ENCODE results near the gene ZNF211.

Gene ZNF211

DNA sequence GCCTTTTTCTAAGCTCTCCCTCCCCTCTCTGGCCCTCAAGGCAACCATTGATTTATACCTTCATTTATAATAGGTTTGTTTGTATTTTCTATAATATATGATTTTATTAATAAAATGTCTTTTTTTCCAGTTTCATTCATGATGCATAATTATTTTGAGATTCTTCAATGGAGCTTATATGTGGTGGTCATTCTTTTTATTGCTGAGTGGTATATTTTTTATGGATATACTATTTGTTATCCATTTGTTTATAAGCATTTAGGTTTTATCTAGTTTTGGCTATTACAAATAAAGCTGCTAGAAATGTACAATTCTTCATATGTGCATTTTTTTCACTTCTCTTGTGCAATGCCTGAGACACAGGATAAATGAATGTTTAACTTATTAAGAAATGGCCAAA is 10.8 kb downstream of the ZNF211 start:
- Histone ChIP-seq H3K27me3 (replicated peaks; ENCODE audit: insufficient read depth, low read length) (no peaks in the 10 kb centered on the region), H3F3A (ENCODE audit: insufficient read depth, low read length) (no peaks in the 10 kb centered on the region), H3K36me3 (replicated peaks; ENCODE audit: insufficient read depth, low read length) (peaks cover 6% of the 10 kb centered on the region; the same call in 1 of the 2 replicates), H2AFZ (ENCODE audit: low read length) (no peak overlapping the region), H3K9me2 (replicated peaks; ENCODE audit: insufficient read depth, low read length) (no peaks in the 10 kb centered on the region), H3K4me3 (ENCODE audit: low read length) (no peak overlapping the region), H3K9me3 (replicated peaks; ENCODE audit: insufficient read depth, low read length) (no peaks in the 10 kb centered on the region), H3K4me2 (ENCODE audit: low read depth, low read length) (no peak overlapping the region), H3K27ac (ENCODE audit: low read length) (no peak overlapping the region), H3K4me1 (ENCODE audit: low read length) (no peaks in the 10 kb centered on the region), H3K79me2 (ENCODE audit: low read length) (no peaks in the 10 kb centered on the region), H3K9ac (ENCODE audit: low read length) (no peak overlapping the region), H4K20me1 (ENCODE audit: insufficient read depth, low read length) (no peaks in the 10 kb centered on the region)
- TF ChIP-seq EZH2 (optimal IDR thresholded peaks at IDR 0.05; ENCODE audit: low read depth, low read length) = no peak
- no peak for TF ChIP-seq EZH2phosphoT487 (IDR thresholded peaks at IDR 0.05; ENCODE audit: low read length)
- TF ChIP-seq, protein P1, sequence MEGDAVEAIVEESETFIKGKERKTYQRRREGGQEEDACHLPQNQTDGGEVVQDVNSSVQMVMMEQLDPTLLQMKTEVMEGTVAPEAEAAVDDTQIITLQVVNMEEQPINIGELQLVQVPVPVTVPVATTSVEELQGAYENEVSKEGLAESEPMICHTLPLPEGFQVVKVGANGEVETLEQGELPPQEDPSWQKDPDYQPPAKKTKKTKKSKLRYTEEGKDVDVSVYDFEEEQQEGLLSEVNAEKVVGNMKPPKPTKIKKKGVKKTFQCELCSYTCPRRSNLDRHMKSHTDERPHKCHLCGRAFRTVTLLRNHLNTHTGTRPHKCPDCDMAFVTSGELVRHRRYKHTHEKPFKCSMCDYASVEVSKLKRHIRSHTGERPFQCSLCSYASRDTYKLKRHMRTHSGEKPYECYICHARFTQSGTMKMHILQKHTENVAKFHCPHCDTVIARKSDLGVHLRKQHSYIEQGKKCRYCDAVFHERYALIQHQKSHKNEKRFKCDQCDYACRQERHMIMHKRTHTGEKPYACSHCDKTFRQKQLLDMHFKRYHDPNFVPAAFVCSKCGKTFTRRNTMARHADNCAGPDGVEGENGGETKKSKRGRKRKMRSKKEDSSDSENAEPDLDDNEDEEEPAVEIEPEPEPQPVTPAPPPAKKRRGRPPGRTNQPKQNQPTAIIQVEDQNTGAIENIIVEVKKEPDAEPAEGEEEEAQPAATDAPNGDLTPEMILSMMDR (IDR thresholded peaks at IDR 0.05; ENCODE audit: low read length) = no peak
- no peak for DNase-seq

DNA sequence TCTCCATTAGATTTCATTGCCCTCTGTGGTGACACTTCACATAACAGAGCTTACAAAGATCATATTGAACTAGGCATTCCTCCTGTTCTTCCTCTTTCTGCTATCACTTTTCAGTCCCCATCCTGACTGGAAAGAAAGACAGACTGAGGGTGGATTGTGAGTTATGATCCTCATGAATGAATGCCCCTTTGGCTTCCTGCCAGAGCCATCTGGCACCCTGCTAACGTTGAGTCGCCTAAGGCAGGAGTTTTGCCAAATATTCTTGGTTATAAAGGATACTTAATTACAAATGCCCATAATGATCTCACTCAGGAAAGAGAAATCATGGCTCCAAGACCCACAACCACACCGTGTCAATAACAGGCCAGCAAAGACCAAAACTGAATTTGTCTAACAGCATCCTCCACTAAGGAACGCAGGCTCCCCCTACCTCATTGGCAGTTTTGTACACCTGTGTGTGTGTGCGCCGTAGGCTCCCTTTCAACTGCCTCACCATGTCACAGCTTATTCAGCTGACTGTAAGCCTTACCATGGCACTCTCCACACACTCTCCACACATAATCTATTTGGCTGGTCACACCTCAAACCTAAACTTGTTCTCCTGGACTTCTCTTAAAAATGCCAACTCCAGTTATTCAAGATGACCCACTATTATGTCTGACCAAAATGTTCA is 15.5 kb downstream of the ZNF211 start:
- H3F3A ChIP-seq (ENCODE audit: insufficient read depth, low read length) = no peaks in the 10 kb centered on the region
- no peak overlapping the region for H3K4me2 ChIP-seq (ENCODE audit: low read depth, low read length)
- no peaks in the 10 kb centered on the region for H3K27me3 ChIP-seq (replicated peaks; ENCODE audit: insufficient read depth, low read length)
- no peaks in the 10 kb centered on the region for H3K36me3 ChIP-seq (replicated peaks; ENCODE audit: insufficient read depth, low read length)
- H3K9me2 ChIP-seq (replicated peaks; ENCODE audit: insufficient read depth, low read length) = no peaks in the 10 kb centered on the region
- no peak overlapping the region for H3K27ac ChIP-seq (ENCODE audit: low read length)
- H3K9me3 ChIP-seq (replicated peaks; ENCODE audit: insufficient read depth, low read length) = no peaks in the 10 kb centered on the region
- TF ChIP-seq EZH2 (optimal IDR thresholded peaks at IDR 0.05; ENCODE audit: low read depth, low read length) (no peak), EZH2phosphoT487 (IDR thresholded peaks at IDR 0.05; ENCODE audit: low read length) (no peak)
- TF ChIP-seq, protein P1 (IDR thresholded peaks at IDR 0.05; ENCODE audit: low read length) = no peak
- no peak overlapping the region for H3K9ac ChIP-seq (ENCODE audit: low read length)
- no peaks in the 10 kb centered on the region for H3K4me1 ChIP-seq (ENCODE audit: low read length)
- no peak overlapping the region for H3K4me3 ChIP-seq (ENCODE audit: low read length)
- H2AFZ ChIP-seq (ENCODE audit: low read length) = no peak overlapping the region
- DNase-seq = no peak
- H4K20me1 ChIP-seq (ENCODE audit: insufficient read depth, low read length) = no peaks in the 10 kb centered on the region
- no peaks in the 10 kb centered on the region for H3K79me2 ChIP-seq (ENCODE audit: low read length)

DNA sequence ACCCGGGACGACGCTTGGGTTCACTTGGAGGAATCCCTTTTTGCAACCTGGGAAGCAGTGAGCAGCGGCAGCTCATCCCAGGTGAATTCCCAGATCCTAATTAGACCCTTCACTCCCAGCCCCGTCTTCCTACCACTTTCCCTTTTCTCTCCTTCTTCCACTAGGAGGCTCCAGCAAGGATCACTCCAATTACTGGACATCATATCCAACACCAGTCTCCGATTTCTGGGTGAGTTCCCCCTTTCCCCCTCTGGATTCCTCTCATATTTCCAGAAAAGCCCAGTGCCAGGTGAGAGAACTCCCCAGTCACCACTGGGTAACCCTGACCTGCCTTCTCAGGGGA is 18.7 kb downstream of the ZNF211 start:
- H3K9ac ChIP-seq (ENCODE audit: low read length) = no peak overlapping the region
- no peak overlapping the region for H3K4me3 ChIP-seq (ENCODE audit: low read length)
- no peaks in the 10 kb centered on the region for H3K79me2 ChIP-seq (ENCODE audit: low read length)
- no peak for DNase-seq
- TF ChIP-seq, protein P1 (IDR thresholded peaks at IDR 0.05; ENCODE audit: low read length) = no peak
- TF ChIP-seq EZH2phosphoT487 (IDR thresholded peaks at IDR 0.05; ENCODE audit: low read length) (no peak), EZH2 (optimal IDR thresholded peaks at IDR 0.05; ENCODE audit: low read depth, low read length) (no peak)
- no peaks in the 10 kb centered on the region for H3K4me1 ChIP-seq (ENCODE audit: low read length)
- no peaks in the 10 kb centered on the region for H4K20me1 ChIP-seq (ENCODE audit: insufficient read depth, low read length)
- H3K36me3 ChIP-seq (replicated peaks; ENCODE audit: insufficient read depth, low read length) = no peaks in the 10 kb centered on the region
- H3K4me2 ChIP-seq (ENCODE audit: low read depth, low read length) = no peak overlapping the region
- no peaks in the 10 kb centered on the region for H3K9me2 ChIP-seq (replicated peaks; ENCODE audit: insufficient read depth, low read length)
- H3F3A ChIP-seq (ENCODE audit: insufficient read depth, low read length) = no peaks in the 10 kb centered on the region
- H2AFZ ChIP-seq (ENCODE audit: low read length) = no peak overlapping the region
- H3K27ac ChIP-seq (ENCODE audit: low read length) = no peak overlapping the region
- H3K9me3 ChIP-seq (replicated peaks; ENCODE audit: insufficient read depth, low read length) = no peaks in the 10 kb centered on the region
- H3K27me3 ChIP-seq (replicated peaks; ENCODE audit: insufficient read depth, low read length) = no peaks in the 10 kb centered on the region

Data from MM.1S (cell line).